K562 (cell line): ENCODE measurements around the gene DCAF6. TPM values are rescaled to one million over a fixed set of nuclear protein-coding genes. Genes with fewer than 3 reads are reported as not detected.

Source experiments
- AFF1 ChIP-seq, 2 experiments: fragments of 450-650 bp; IDR thresholded peaks; 2 replicates each; pipeline ENCODE4 v1.6.1; 2018; ENCODE audit warnings: mild to moderate bottlenecking in 2 of 2, low read depth in 1 of 2; ENCODE audit not compliant: partially characterized antibody in 2 of 2
- ARID1B ChIP-seq: fragments of 450-650 bp; IDR thresholded peaks from 2 replicates; pipeline ENCODE4 v1.6.1; 2016; ENCODE audit warnings: antibody characterized with exemption, mild to moderate bottlenecking, inconsistent platforms
- ASH1L ChIP-seq: fragments of 450-650 bp; IDR thresholded peaks from 2 replicates; pipeline ENCODE4 v1.6.1; 2018; ENCODE audit warnings: borderline replicate concordance, mild to moderate bottlenecking, low read depth; ENCODE audit not compliant: partially characterized antibody
- CSDE1 ChIP-seq, 2 experiments: fragments of 450-650 bp; IDR thresholded peaks; 2 replicates each; pipeline ENCODE4 v1.6.1; 2016; ENCODE audit warnings: mild to moderate bottlenecking in 1 of 2
- CXXC5 ChIP-seq: fragments of 250-450 bp; sonication (Bioruptor Pico); IDR thresholded peaks from 2 replicates; pipeline ENCODE4 v1.8.0; 2022; ENCODE audit warnings: inconsistent platforms, mild to moderate bottlenecking, moderate library complexity
- GTF2E2 ChIP-seq: fragments of 200-800 bp; sonication (Bioruptor generic); IDR thresholded peaks from 2 replicates; pipeline ENCODE4 v1.6.1; 2016; ENCODE audit warnings: missing genetic modification characterization, missing compliant biosample characterization
- HMBOX1 ChIP-seq: sonication (generic); IDR thresholded peaks from 2 replicates; pipeline ENCODE4 v1.6.1; 2016
- LEF1 ChIP-seq: fragments of 450-650 bp; IDR thresholded peaks from 2 replicates; pipeline ENCODE4 v1.6.1; 2016; ENCODE audit warnings: mild to moderate bottlenecking
- MIER1 ChIP-seq: fragments of 450-650 bp; IDR thresholded peaks from 2 replicates; pipeline ENCODE4 v1.6.1; 2016; ENCODE audit warnings: antibody characterized with exemption, mild to moderate bottlenecking, low read depth
- MTF1 ChIP-seq: fragments of 250-450 bp; sonication (Bioruptor Pico); IDR thresholded peaks from 2 replicates; pipeline ENCODE4 v1.9.0; 2021; ENCODE audit warnings: moderate library complexity, mild to moderate bottlenecking, inconsistent platforms, borderline replicate concordance
- NFRKB ChIP-seq: fragments of 450-650 bp; IDR thresholded peaks from 2 replicates; pipeline ENCODE4 v1.6.1; 2016; ENCODE audit warnings: low read depth
- POLR2H ChIP-seq: IDR thresholded peaks from 2 replicates; pipeline ENCODE4 v1.6.1; 2016; ENCODE audit warnings: missing genetic modification characterization, low read depth, mild to moderate bottlenecking, control low read depth, missing compliant biosample characterization, moderate library complexity
- SREBF1 ChIP-seq: fragments of 150-350 bp; IDR thresholded peaks from 2 replicates; pipeline ENCODE4 v1.6.1; 2014; ENCODE audit warnings: antibody characterized with exemption, low read depth, low read length, borderline replicate concordance
- TAL1 ChIP-seq: fragments of 450-650 bp; IDR thresholded peaks from 2 replicates; pipeline ENCODE4 v1.6.1; 2016; ENCODE audit warnings: mild to moderate bottlenecking
- TGIF2 ChIP-seq: sonication (generic); formaldehyde crosslinking; IDR thresholded peaks from 2 replicates; pipeline ENCODE4 v1.8.1; 2022; ENCODE audit warnings: mild to moderate bottlenecking, missing genetic modification reagents, moderate library complexity
- THRAP3 ChIP-seq: fragments of 450-650 bp; IDR thresholded peaks from 2 replicates; pipeline ENCODE4 v1.6.1; 2016; ENCODE audit warnings: mild to moderate bottlenecking, inconsistent platforms, borderline replicate concordance
- TRIM28 ChIP-seq: fragments of 450-650 bp; IDR thresholded peaks from 2 replicates; pipeline ENCODE4 v1.6.1; 2017
- ZBTB9 ChIP-seq: fragments of 450-650 bp; formaldehyde crosslinking; IDR thresholded peaks from 2 replicates; pipeline ENCODE4 v1.4.0; 2020; ENCODE audit warnings: mild to moderate bottlenecking, moderate library complexity
- ZNF512 ChIP-seq: IDR thresholded peaks from 2 replicates; pipeline ENCODE4 v1.6.1; 2016; ENCODE audit warnings: missing genetic modification characterization, missing compliant biosample characterization
- polyA plus RNA-seq, 8 experiments: library from polyadenylated mRNA; depleted of rRNA in 4 of 8; stranded (reverse) in 5 of 8; unstranded in 3 of 8; fragments of >200 nt; fragmentation: Nextera tagmentation in 2 of 8; fragmentation: Illumina TruSeq in 1 of 8; extraction: Ambion mirVana in 2 of 8; extraction: Trizol in 1 of 8; gene quantifications; 2 replicates each; pipeline versions ENCODE4 v1.2.1 to v1.2.3, GENCODE V29; 2011 to 2014; ENCODE audit warnings: inconsistent platforms in 1 of 8, missing spikeins in 1 of 8
- total RNA-seq, 7 experiments: library from RNA; depleted of rRNA in 6 of 7; stranded (reverse); fragments of >200 nt in 6 of 7; fragmentation: Illumina TruSeq in 2 of 7; extraction: Trizol in 2 of 7; gene quantifications; 2 replicates each; pipeline versions ENCODE4 v1.2.1 to v1.2.3, GENCODE V29; 2011 to 2021; ENCODE audit warnings: low replicate concordance in 1 of 7

Gene DCAF6
- total and polyA plus RNA-seq, 9 of the 15 experiments (the other 6 are each of a cell fraction or from before 2014, with no cell fraction given), result 19.1 to 102 (median 46.3) TPM

- TF ChIP-seq ZBTB9 (CRISPR knock-in tag), result no peak
- TF ChIP-seq TAL1, result no peak
- TF ChIP-seq LEF1, result 0 out of 2 replicates have a peak, but pooled peaks have one; percentile 9
- 0 out of 4 replicates have a peak, but pooled peaks of 1 of the 2 experiments have one; percentile 26 for TF ChIP-seq CSDE1 (IDR thresholded peaks at IDR 0.05)
- 0 out of 2 replicates have a peak, but pooled peaks have one; percentile 65 for TF ChIP-seq THRAP3
- peak in 1 of 2 experiments; percentile 23 for TF ChIP-seq AFF1 (IDR thresholded peaks at IDR 0.05; ENCODE audit: low read depth in 1 of 2, partially characterized antibody in 2 of 2)
- TF ChIP-seq TRIM28, result 0 out of 2 replicates have a peak, but pooled peaks have one; percentile 29
- peak; percentile 31 for TF ChIP-seq ASH1L
- TF ChIP-seq TGIF2 (CRISPR knock-in tag), result peak; percentile 43; the same call in 1 of the 2 replicates
- 0 out of 2 replicates have a peak, but pooled peaks have one; percentile 2 for TF ChIP-seq CXXC5 (CRISPR knock-in tag)
- TF ChIP-seq ZNF512 (tag), result peak; percentile 32; the same call in 1 of the 2 replicates
- TF ChIP-seq MIER1, result peak; percentile 59; the same call in 1 of the 2 replicates
- TF ChIP-seq MTF1 (CRISPR knock-in tag), result no peak
- peak; percentile 75; the same call in 1 of the 2 replicates for TF ChIP-seq GTF2E2 (tag)
- peak; percentile 8; the same call in 1 of the 2 replicates for TF ChIP-seq ARID1B
- TF ChIP-seq SREBF1, result no peak
- peak; percentile 79 for TF ChIP-seq NFRKB
- 0 out of 2 replicates have a peak, but pooled peaks have one; percentile 67 for TF ChIP-seq POLR2H (tag)
- 0 out of 2 replicates have a peak, but pooled peaks have one; percentile 8 for TF ChIP-seq HMBOX1
Observed at GRCh38 chr1:167937709-167938010, 1.2 kb downstream of the DCAF6 start (continued).
